H9 (cell line): Measurements from ENCODE around the gene TMPRSS11B. TPM values are rescaled to one million over a fixed set of nuclear protein-coding genes. Genes with fewer than 3 reads are reported as not detected.
A peak's percentile ranks its signal among the peaks of the same experiment; 100 is the strongest.

ENCODE experiments used
- DNase-seq: peaks from one replicate; pipeline ENCODE4 v3.0.0-alpha.2; 2017
- H2AFZ ChIP-seq: one replicate; pipeline ENCODE4 v1.6.1; 2013; ENCODE audit warnings: mild to moderate bottlenecking, low read length, control low read depth, moderate library complexity
- H2AK5ac ChIP-seq: 2 replicates; pipeline ENCODE4 v1.6.1; 2013; ENCODE audit warnings: low read length, control low read depth, mixed read lengths; ENCODE audit not compliant: insufficient read length
- H2BK120ac ChIP-seq: one replicate; pipeline ENCODE4 v1.6.1; 2013; ENCODE audit warnings: low read depth, mild to moderate bottlenecking, low read length, control low read depth, inconsistent platforms; ENCODE audit not compliant: poor library complexity, severe bottlenecking
- H2BK12ac ChIP-seq: 2 replicates; pipeline ENCODE4 v1.6.1; 2013; ENCODE audit warnings: low read length, control low read depth, mixed read lengths, low read depth; ENCODE audit not compliant: insufficient read length
- H2BK15ac ChIP-seq: 2 replicates; pipeline ENCODE4 v1.6.1; 2013; ENCODE audit warnings: low read depth, low read length, control low read depth
- H2BK20ac ChIP-seq: one replicate; pipeline ENCODE4 v1.6.1; 2013; ENCODE audit warnings: low read depth, mild to moderate bottlenecking, low read length, control low read depth, inconsistent platforms; ENCODE audit not compliant: poor library complexity, severe bottlenecking
- H2BK5ac ChIP-seq: 2 replicates; pipeline ENCODE4 v1.6.1; 2013; ENCODE audit warnings: low read length, control low read depth, mixed read lengths; ENCODE audit not compliant: insufficient read length
- H3K14ac ChIP-seq: 2 replicates; pipeline ENCODE4 v1.6.1; 2013; ENCODE audit warnings: low read length, control low read depth; ENCODE audit not compliant: insufficient read depth
- H3K18ac ChIP-seq: 2 replicates; pipeline ENCODE4 v1.6.1; 2013; ENCODE audit warnings: low read depth, mild to moderate bottlenecking, mixed read lengths, low read length, control low read depth; ENCODE audit not compliant: insufficient read length
- H3K23ac ChIP-seq: 2 replicates; pipeline ENCODE4 v1.6.1; 2013; ENCODE audit warnings: low read length, control low read depth, mixed read lengths, low read depth; ENCODE audit not compliant: insufficient read length
- H3K23me2 ChIP-seq: 2 replicates; pipeline ENCODE4 v1.6.1; 2013; ENCODE audit warnings: low read depth, mild to moderate bottlenecking, mixed read lengths, low read length, control low read depth; ENCODE audit not compliant: insufficient read length, poor library complexity, severe bottlenecking
- H3K27ac ChIP-seq: 2 replicates; pipeline ENCODE4 v1.5.1; 2013; ENCODE audit warnings: low read length, control low read depth, mixed read lengths, low read depth; ENCODE audit not compliant: insufficient read length
- H3K27me3 ChIP-seq: 2 replicates; pipeline ENCODE4 v1.6.1; 2013; ENCODE audit warnings: low read length, control low read depth, inconsistent platforms; ENCODE audit not compliant: insufficient read depth
- H3K4ac ChIP-seq: 2 replicates; pipeline ENCODE4 v1.6.1; 2013; ENCODE audit warnings: low read depth, mild to moderate bottlenecking, control low read depth, inconsistent platforms, low read length, moderate library complexity
- H3K4me1 ChIP-seq: 2 replicates; pipeline ENCODE4 v1.6.1; 2013; ENCODE audit warnings: low read length, control low read depth, inconsistent platforms; ENCODE audit not compliant: insufficient read depth
- H3K4me2 ChIP-seq: 2 replicates; pipeline ENCODE4 v1.6.1; 2013; ENCODE audit warnings: low read length, control low read depth, mixed read lengths; ENCODE audit not compliant: insufficient read length, insufficient read depth
- H3K56ac ChIP-seq: 2 replicates; pipeline ENCODE4 v1.6.1; 2013; ENCODE audit warnings: low read depth, mild to moderate bottlenecking, mixed read lengths, low read length, control low read depth; ENCODE audit not compliant: insufficient read length
- H3K79me1 ChIP-seq: 2 replicates; pipeline ENCODE4 v1.6.1; 2013; ENCODE audit warnings: low read depth, mild to moderate bottlenecking, moderate library complexity, low read length, control low read depth, inconsistent platforms; ENCODE audit not compliant: insufficient read depth, poor library complexity, severe bottlenecking
- H3K79me2 ChIP-seq: 2 replicates; pipeline ENCODE4 v1.6.1; 2013; ENCODE audit warnings: low read length, control low read depth, inconsistent platforms; ENCODE audit not compliant: insufficient read depth
- H3K9ac ChIP-seq: 2 replicates; pipeline ENCODE4 v1.6.1; 2013; ENCODE audit warnings: low read length, control low read depth, mixed read lengths; ENCODE audit not compliant: insufficient read length; ENCODE audit errors: extremely low read depth
- H3K9me3 ChIP-seq: one replicate; pipeline ENCODE4 v1.6.1; 2013; ENCODE audit warnings: low read depth, low read length, inconsistent platforms; ENCODE audit not compliant: control insufficient read depth
- H3T11ph ChIP-seq: one replicate; pipeline ENCODE4 v1.6.1; 2013; ENCODE audit warnings: mild to moderate bottlenecking, low read length, control low read depth, inconsistent platforms
- H4K20me1 ChIP-seq: one replicate; pipeline ENCODE4 v1.6.1; 2013; ENCODE audit not compliant: control insufficient read depth, insufficient read length, insufficient read depth
- H4K5ac ChIP-seq: 2 replicates; pipeline ENCODE4 v1.6.1; 2013; ENCODE audit warnings: low read depth, mild to moderate bottlenecking, mixed read lengths, low read length, control low read depth; ENCODE audit not compliant: insufficient read length
- H4K8ac ChIP-seq: replicated peaks from 2 replicates; pipeline ENCODE4 v1.6.1; 2013; ENCODE audit warnings: low read length, control low read depth, mixed read lengths, low read depth; ENCODE audit not compliant: insufficient read length
- H4K91ac ChIP-seq: 2 replicates; pipeline ENCODE4 v1.6.1; 2013; ENCODE audit warnings: low read depth, mild to moderate bottlenecking, moderate library complexity, mixed read lengths, low read length, control low read depth; ENCODE audit not compliant: insufficient read length
- H3K27ac Mint-ChIP-seq, 3 experiments: 2 replicates in 2 of 3; 3 replicates in 1 of 3; pipeline ENCODE4 v1.8.0; 2020 to 2021; ENCODE audit warnings: mixed read lengths in 3 of 3, mild to moderate bottlenecking in 1 of 3, moderate library complexity in 1 of 3
- H3K27me3 Mint-ChIP-seq: 2 replicates; pipeline ENCODE4 v1.8.0; 2021; ENCODE audit warnings: low read depth, mild to moderate bottlenecking, moderate library complexity, mixed read lengths
- H3K36me3 Mint-ChIP-seq, 3 experiments: 2 replicates in 2 of 3; 3 replicates in 1 of 3; pipeline ENCODE4 v1.8.0; 2020 to 2021; ENCODE audit warnings: low read depth in 3 of 3, mixed read lengths in 3 of 3; ENCODE audit not compliant: insufficient read depth in 1 of 3
- H3K4me1 Mint-ChIP-seq, 2 experiments: 2 replicates each; pipeline ENCODE4 v1.8.0; 2020; ENCODE audit warnings: mixed read lengths in 2 of 2
- H3K4me3 Mint-ChIP-seq, 2 experiments: 2 replicates in 1 of 2; 3 replicates in 1 of 2; pipeline ENCODE4 v1.8.0; 2020 to 2021; ENCODE audit warnings: mild to moderate bottlenecking in 2 of 2, mixed read lengths in 2 of 2, moderate library complexity in 1 of 2
- H3K9me3 Mint-ChIP-seq, 2 experiments: 2 replicates in 1 of 2; 3 replicates in 1 of 2; pipeline ENCODE4 v1.8.0; 2020; ENCODE audit warnings: mild to moderate bottlenecking in 2 of 2, mixed read lengths in 2 of 2, moderate library complexity in 1 of 2
- total RNA-seq: library from RNA; stranded (reverse); gene quantifications from 2 replicates; pipeline ENCODE4 v1.2.1, GENCODE V29; 2021
- TF ChIP-seq, protein P1 (sequence below): fragments of 200-600 bp; sonication (generic); conservative IDR thresholded peaks from 3 replicates; pipeline ENCODE4 v1.8.0; 2021; ENCODE audit warnings: antibody characterized with exemption, mild to moderate bottlenecking

TMPRSS11B gene
- total RNA-seq, 1 experiment from 2014 or later, result not detected

DNA sequence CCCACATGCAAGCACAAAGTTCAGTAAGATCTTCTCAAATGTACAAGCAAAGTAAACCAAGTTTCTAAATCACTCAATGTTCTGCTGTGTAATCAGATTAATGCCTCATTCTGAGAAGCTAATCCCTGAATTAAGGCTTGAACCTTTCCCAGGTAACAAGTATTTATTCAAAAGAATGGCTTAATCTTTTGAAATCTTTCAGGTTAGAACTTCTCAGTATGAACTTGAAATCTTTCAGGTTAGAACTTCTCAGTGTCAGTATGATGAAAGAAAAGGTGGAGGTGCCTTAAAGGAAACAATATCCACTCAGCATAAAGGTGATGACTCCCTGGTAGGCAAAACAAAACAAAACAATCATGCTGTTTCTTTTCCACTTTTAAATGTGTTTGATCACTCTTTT lies 29.0 kb downstream of the TMPRSS11B start:
- Histone ChIP-seq H3K23me2 (no peaks in the 10 kb centered on the region), H2BK5ac (no peak overlapping the region), H3K79me2 (no peaks in the 10 kb centered on the region), H2BK120ac (no peak overlapping the region), H3K9me3 (no peaks in the 10 kb centered on the region), H3K27ac (no peak overlapping the region), H2BK15ac (no peak overlapping the region), H3K4ac (no peak overlapping the region), H3K18ac (no peak overlapping the region), H3K56ac (no peak overlapping the region), H2BK20ac (no peak overlapping the region), H4K5ac (no peak overlapping the region), H2AK5ac (no peak overlapping the region), H2BK12ac (no peak overlapping the region), H3K23ac (no peak overlapping the region), H3T11ph (no peak overlapping the region), H3K4me1 (no peaks in the 10 kb centered on the region; the same call in 1 of the 2 replicates), H3K14ac (no peak overlapping the region), H4K91ac (no peak overlapping the region), H3K79me1 (no peaks in the 10 kb centered on the region), H2AFZ (no peak overlapping the region), H3K9ac (no peak overlapping the region), H3K4me2 (no peak overlapping the region), H4K8ac (no peak overlapping the region), H4K20me1 (no peaks in the 10 kb centered on the region), H3K27me3 (no peaks in the 10 kb centered on the region)
- H3K36me3 Mint-ChIP-seq, result no peaks in the 10 kb centered on the region
- H3K9me3 Mint-ChIP-seq, result no peaks in the 10 kb centered on the region
- DNase-seq, result no peak
- no peak overlapping the region for H3K4me3 Mint-ChIP-seq
- H3K27me3 Mint-ChIP-seq, result no peaks in the 10 kb centered on the region
- H3K4me1 Mint-ChIP-seq, result peaks cover 20% of the 10 kb centered on the region in 2 experiments
- peak overlapping the region in 1 of 3 experiments; percentile 23; a peak in 2 of 7 replicates for H3K27ac Mint-ChIP-seq
- TF ChIP-seq, protein P1, sequence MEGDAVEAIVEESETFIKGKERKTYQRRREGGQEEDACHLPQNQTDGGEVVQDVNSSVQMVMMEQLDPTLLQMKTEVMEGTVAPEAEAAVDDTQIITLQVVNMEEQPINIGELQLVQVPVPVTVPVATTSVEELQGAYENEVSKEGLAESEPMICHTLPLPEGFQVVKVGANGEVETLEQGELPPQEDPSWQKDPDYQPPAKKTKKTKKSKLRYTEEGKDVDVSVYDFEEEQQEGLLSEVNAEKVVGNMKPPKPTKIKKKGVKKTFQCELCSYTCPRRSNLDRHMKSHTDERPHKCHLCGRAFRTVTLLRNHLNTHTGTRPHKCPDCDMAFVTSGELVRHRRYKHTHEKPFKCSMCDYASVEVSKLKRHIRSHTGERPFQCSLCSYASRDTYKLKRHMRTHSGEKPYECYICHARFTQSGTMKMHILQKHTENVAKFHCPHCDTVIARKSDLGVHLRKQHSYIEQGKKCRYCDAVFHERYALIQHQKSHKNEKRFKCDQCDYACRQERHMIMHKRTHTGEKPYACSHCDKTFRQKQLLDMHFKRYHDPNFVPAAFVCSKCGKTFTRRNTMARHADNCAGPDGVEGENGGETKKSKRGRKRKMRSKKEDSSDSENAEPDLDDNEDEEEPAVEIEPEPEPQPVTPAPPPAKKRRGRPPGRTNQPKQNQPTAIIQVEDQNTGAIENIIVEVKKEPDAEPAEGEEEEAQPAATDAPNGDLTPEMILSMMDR, result no peak
